HFFc6 (cell line): ENCODE data around the gene PDGFRB. TPM values are rescaled to one million over a fixed set of nuclear protein-coding genes. Genes with fewer than 3 reads are reported as not detected.

Experiments used
- DNase-seq: peaks from one replicate; pipeline ENCODE4 v3.0.0-alpha.2; 2018
- H3K27ac Mint-ChIP-seq: 2 replicates; pipeline ENCODE4 v1.8.0; 2020; ENCODE audit warnings: mild to moderate bottlenecking, mixed read lengths
- H3K27me3 Mint-ChIP-seq: 2 replicates; pipeline ENCODE4 v1.8.0; 2021; ENCODE audit warnings: mild to moderate bottlenecking, moderate library complexity, mixed read lengths; ENCODE audit not compliant: insufficient read depth
- H3K36me3 Mint-ChIP-seq: 2 replicates; pipeline ENCODE4 v1.8.0; 2021; ENCODE audit warnings: low read depth, mixed read lengths
- H3K4me1 Mint-ChIP-seq: 2 replicates; pipeline ENCODE4 v1.8.0; 2020; ENCODE audit warnings: low read depth, mixed read lengths
- H3K4me3 Mint-ChIP-seq: 2 replicates; pipeline ENCODE4 v1.8.0; 2020; ENCODE audit warnings: mild to moderate bottlenecking, moderate library complexity, mixed read lengths
- H3K9me3 Mint-ChIP-seq: 2 replicates; pipeline ENCODE4 v1.8.0; 2020; ENCODE audit warnings: mild to moderate bottlenecking, mixed read lengths
- CTCF ChIP-seq: fragments of 200-600 bp; sonication (generic); IDR thresholded peaks from 2 replicates; pipeline ENCODE4 v1.5.0; 2021; ENCODE audit warnings: antibody characterized with exemption, mild to moderate bottlenecking
- total RNA-seq, 6 experiments: library from RNA; stranded (reverse); fragmentation: NEBNext Ultra II Directional; extraction: Animal tissue kit (Norgen Biotek cat#: 25700); gene quantifications; 2 replicates in 1 of 6; 3 replicates in 5 of 6; pipeline ENCODE4 v1.2.3, GENCODE V29; 2021

PDGFRB gene
- total RNA-seq, 6 experiments from 2014 or later: 137 to 208 (median 180) TPM

GRCh38 chr5:150162142-150162513 lies 6.5 kb upstream of the PDGFRB start:
- Mint-ChIP-seq H3K4me3 (no peak overlapping the region), H3K27ac (peak overlapping the region; percentile 74; the same call in 1 of the 2 replicates), H3K36me3 (no peaks in the 10 kb centered on the region), H3K27me3 (no peaks in the 10 kb centered on the region; the same call in 1 of the 2 replicates), H3K9me3 (no peaks in the 10 kb centered on the region), H3K4me1 (peaks cover 69% of the 10 kb centered on the region)
- no peak for DNase-seq
- no peak for TF ChIP-seq CTCF

- H3K27ac Mint-ChIP-seq: peak overlapping the region; percentile 85
- peak; percentile 61 for DNase-seq
- no peaks in the 10 kb centered on the region for H3K36me3 Mint-ChIP-seq
- H3K4me1 Mint-ChIP-seq: peaks cover 74% of the 10 kb centered on the region
- H3K9me3 Mint-ChIP-seq: no peaks in the 10 kb centered on the region
- TF ChIP-seq CTCF: peak; percentile 96
- no peaks in the 10 kb centered on the region; the same call in 1 of the 2 replicates for H3K27me3 Mint-ChIP-seq
- H3K4me3 Mint-ChIP-seq: no peak overlapping the region
Measured at GRCh38 chr5:150161242-150162141, 5.8 kb upstream of the PDGFRB start.

- peaks cover 5% of the 10 kb centered on the region; the same call in 1 of the 2 replicates for H3K27me3 Mint-ChIP-seq
- H3K9me3 Mint-ChIP-seq: no peaks in the 10 kb centered on the region
- no peak for DNase-seq
- H3K27ac Mint-ChIP-seq: peak overlapping the region; percentile 85
- no peaks in the 10 kb centered on the region for H3K36me3 Mint-ChIP-seq
- TF ChIP-seq CTCF: no peak
- peaks cover 82% of the 10 kb centered on the region for H3K4me1 Mint-ChIP-seq
- H3K4me3 Mint-ChIP-seq: no peak overlapping the region
Measured at GRCh38 chr5:150160448-150161081, 4.9 kb upstream of the PDGFRB start.

GRCh38 chr5:150159741-150160179 lies 4.1 kb upstream of the PDGFRB start:
- no peak for DNase-seq
- H3K27me3 Mint-ChIP-seq: peaks cover 5% of the 10 kb centered on the region; the same call in 1 of the 2 replicates

More at GRCh38 chr5:150159741-150160179, 4.1 kb upstream of the PDGFRB start:
- Mint-ChIP-seq H3K9me3 (no peaks in the 10 kb centered on the region), H3K36me3 (peaks cover 5% of the 10 kb centered on the region; the same call in 1 of the 2 replicates), H3K4me3 (no peak overlapping the region), H3K27ac (peak overlapping the region; percentile 85), H3K4me1 (peaks cover 79% of the 10 kb centered on the region)
- TF ChIP-seq CTCF: no peak
